GM12865 (cell line): Measurements from ENCODE around the gene KDELR1.

Experiments
- DNase-seq: peaks from one replicate; pipeline ENCODE4 v3.0.0; 2010; ENCODE audit warnings: low read depth
- H3K4me3 ChIP-seq: 2 replicates; pipeline ENCODE4 v1.5.1; 2011; ENCODE audit warnings: mild to moderate bottlenecking, low read depth, low read length, control low read depth
- TF ChIP-seq, protein P1 (sequence below): IDR thresholded peaks from 2 replicates; pipeline ENCODE4 v1.5.1; 2011; ENCODE audit warnings: low read length, control low read depth, low read depth, inconsistent platforms; ENCODE audit not compliant: insufficient read depth; ENCODE audit errors: missing control alignments

Gene KDELR1

DNA sequence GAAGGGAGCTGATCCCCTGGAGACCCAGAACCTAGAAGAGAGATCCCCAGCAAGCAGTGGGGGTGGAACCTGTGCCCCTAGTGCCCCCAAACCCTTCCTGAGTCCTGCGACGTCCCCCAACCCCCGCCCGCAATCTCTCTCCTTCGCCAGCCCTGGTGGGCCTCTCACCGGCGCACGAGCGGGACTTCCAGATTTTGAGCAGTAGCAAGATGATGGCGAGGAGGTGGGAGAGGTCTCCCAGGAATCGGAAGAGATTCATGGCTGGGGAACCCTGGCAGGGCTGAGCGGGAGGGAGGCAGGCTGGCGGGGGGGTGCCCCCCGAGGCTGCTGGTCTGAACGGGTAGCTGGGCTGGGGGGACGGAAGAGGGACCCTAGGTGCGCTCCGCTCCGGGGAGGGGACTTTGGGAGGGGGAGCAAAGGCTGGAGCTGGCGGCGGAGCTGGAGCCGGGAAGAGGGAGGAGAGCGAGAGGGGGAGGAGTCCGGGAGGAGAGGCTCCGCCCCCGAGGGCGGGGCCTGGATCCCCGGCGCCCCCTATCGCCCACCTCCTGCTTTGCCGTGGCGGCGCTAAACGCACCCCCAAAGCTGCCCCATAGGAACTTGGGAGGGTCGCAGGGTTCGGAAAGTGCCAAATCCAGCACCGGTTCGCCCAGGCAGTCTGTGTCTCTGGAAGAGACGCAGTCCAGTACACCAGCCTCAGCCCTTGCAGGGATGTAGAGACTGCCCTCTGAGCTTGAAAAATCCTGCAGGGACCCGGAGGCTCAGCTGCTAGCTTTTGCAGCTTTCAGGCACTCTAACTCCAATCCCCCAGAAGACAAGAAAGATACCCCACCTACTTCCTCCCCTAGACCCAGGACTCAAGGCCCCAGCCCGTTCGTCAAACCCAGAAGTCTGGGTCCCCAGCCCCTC, at the start of gene KDELR1:
Gene KDELR1 (minus strand): TSS at position 452 of the 906 bp plus-strand sequence. CDS start 193 bp downstream, at position 259.
- peak within 1 kb of the TSS; percentile 97 for H3K4me3 ChIP-seq
- peak; percentile 77 for DNase-seq
- TF ChIP-seq, protein P1, sequence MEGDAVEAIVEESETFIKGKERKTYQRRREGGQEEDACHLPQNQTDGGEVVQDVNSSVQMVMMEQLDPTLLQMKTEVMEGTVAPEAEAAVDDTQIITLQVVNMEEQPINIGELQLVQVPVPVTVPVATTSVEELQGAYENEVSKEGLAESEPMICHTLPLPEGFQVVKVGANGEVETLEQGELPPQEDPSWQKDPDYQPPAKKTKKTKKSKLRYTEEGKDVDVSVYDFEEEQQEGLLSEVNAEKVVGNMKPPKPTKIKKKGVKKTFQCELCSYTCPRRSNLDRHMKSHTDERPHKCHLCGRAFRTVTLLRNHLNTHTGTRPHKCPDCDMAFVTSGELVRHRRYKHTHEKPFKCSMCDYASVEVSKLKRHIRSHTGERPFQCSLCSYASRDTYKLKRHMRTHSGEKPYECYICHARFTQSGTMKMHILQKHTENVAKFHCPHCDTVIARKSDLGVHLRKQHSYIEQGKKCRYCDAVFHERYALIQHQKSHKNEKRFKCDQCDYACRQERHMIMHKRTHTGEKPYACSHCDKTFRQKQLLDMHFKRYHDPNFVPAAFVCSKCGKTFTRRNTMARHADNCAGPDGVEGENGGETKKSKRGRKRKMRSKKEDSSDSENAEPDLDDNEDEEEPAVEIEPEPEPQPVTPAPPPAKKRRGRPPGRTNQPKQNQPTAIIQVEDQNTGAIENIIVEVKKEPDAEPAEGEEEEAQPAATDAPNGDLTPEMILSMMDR: peak; percentile 98

DNA sequence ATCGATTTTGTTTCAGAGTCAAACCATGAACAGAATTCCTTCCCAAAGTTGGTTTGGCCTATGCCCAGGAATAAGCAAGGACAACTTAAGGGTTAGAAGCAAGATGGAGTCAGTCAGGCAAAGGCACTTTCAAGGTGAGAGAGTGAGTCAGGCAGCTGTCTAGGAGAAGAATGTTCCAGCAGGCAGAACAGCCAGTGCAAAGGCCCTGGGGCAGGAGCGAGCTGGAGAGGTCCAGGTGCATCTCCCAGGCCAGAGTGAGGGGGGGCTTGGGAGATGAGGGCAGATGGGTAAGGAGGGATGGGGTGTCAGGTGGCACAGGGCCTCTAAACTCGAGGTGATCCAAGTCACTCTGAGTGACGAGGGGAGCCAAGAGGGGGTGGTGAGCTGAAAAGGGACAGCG, 45.2 kb upstream of the KDELR1 start:
- H3K4me3 ChIP-seq: no peak overlapping the region
- TF ChIP-seq, protein P1: no peak
- DNase-seq: no peak

DNA sequence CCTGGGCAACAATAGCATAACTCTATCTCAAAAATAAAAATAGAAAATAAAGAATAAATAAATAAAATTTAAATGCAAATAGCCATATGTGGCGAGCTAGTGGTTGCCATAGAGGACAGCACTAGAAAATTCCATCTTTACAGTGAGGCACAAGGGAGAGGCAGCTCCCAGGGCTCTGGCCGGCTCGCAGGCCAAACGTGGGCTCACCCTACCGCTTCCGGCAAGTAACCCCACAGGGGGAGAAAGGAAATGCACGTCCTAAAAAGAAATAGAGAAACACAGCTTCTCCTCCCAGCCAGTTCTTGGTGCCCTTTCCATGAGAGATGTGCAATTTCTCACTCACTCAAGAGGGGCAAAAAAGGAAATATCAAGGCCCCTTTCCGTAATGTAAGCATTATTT, 42.0 kb upstream of the KDELR1 start:
- no peak for DNase-seq
- TF ChIP-seq, protein P1: no peak
- no peak overlapping the region for H3K4me3 ChIP-seq

DNA sequence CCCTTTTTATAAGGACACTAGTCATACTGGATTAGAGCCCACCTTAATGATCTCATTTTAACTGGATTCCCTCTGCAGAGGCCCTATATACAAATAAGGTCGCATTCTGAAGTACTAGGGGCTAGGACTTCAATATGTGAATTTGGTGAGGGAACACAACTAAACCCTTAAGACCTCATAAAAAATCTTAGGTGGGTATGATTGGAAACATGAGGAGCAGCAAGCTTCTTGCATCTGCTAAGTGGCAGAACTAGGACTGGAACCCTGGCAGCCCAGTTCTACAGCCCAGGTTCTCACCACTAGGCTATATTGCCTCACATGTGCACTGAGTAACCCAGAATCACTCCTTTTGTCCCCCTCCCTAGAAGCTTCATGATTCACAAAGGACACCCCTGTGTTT, 37.3 kb upstream of the KDELR1 start:
- DNase-seq: no peak
- TF ChIP-seq, protein P1: no peak
- no peak overlapping the region for H3K4me3 ChIP-seq

DNA sequence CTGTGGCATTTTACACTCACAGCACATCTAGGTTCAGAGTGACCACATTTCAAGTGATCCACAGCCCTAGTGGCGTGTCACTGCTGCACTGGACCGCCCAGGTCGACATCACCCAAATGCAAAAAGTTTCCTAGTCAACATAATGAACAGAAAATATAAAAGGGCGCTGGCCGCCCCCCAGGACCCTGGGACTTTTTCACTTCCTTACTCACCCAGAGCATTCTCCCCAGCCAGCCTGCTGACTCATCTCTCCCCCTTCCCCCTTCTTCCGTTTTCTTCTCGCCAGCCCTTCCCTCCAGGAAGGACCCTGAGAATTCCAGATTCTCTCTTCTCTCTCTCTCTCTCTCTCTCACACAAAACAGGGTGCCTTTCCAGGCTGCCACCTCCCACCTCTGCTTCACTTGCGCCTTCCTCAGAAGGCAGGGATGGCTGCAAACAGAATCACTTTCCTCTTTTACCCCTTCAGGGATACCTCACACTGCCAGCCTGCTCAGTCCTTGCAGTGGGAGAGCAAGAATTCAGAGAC, 33.4 kb upstream of the KDELR1 start:
- DNase-seq: peak; percentile 45
- TF ChIP-seq, protein P1: no peak
- H3K4me3 ChIP-seq: peak overlapping the region; percentile 13; the same call in 1 of the 2 replicates

DNA sequence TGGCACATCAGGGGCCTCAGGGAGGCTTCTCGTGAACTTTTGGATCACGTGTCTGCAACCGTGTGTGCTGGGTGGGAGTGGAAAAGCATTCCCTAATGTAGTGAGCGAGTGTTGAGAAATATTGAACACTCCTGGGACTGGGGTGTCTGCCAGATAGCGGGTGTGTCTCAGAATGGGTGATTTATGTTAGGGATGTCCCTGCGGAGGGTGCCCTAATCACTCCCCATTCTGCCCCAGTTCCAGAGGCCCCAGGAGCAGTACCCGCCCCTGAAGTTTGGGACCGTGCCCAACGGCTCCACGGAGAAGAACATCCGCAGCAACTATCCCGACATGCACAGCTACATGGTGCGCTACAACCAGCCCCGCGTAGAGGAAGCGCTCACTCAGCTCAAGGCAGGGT, 30.2 kb upstream of the KDELR1 start:
- DNase-seq: no peak
- TF ChIP-seq, protein P1: no peak
- no peak overlapping the region for H3K4me3 ChIP-seq
